Rectal smooth muscle tissue (tissue), 1 donor: ENCODE measurements around the gene MYPN.

Experiments used
- H3K27ac ChIP-seq: one replicate; pipeline ENCODE4 v1.7.0; 2013; ENCODE audit warnings: low read depth, low read length, inconsistent platforms
- H3K27me3 ChIP-seq: one replicate; pipeline ENCODE4 v1.7.0; 2013; ENCODE audit warnings: low read length; ENCODE audit not compliant: control insufficient read depth, insufficient read depth
- H3K36me3 ChIP-seq: one replicate; pipeline ENCODE4 v1.7.0; 2013; ENCODE audit warnings: low read length; ENCODE audit not compliant: control insufficient read depth, insufficient read depth
- H3K4me1 ChIP-seq: one replicate; pipeline ENCODE4 v1.7.0; 2013; ENCODE audit warnings: low read length; ENCODE audit not compliant: control insufficient read depth, insufficient read depth
- H3K4me3 ChIP-seq: one replicate; pipeline ENCODE4 v1.7.0; 2013; ENCODE audit warnings: low read length
- H3K9ac ChIP-seq: one replicate; pipeline ENCODE4 v1.7.0; 2013; ENCODE audit warnings: low read length

MYPN gene

GRCh38 chr10:68249297-68249696, 140.0 kb downstream of the MYPN start:
- Histone ChIP-seq H3K36me3 (no peaks in the 10 kb centered on the region), H3K4me3 (no peak overlapping the region), H3K4me1 (no peaks in the 10 kb centered on the region), H3K27ac (no peak overlapping the region), H3K27me3 (no peaks in the 10 kb centered on the region), H3K9ac (no peak overlapping the region)

- no peaks in the 10 kb centered on the region for H3K27me3 ChIP-seq
- no peak overlapping the region for H3K4me3 ChIP-seq
- H3K4me1 ChIP-seq, result no peaks in the 10 kb centered on the region
- no peaks in the 10 kb centered on the region for H3K36me3 ChIP-seq
- H3K27ac ChIP-seq, result no peak overlapping the region
- H3K9ac ChIP-seq, result no peak overlapping the region
These were observed 141.9 kb downstream of the MYPN start for GRCh38 chr10:68251151-68251550.

- Histone ChIP-seq H3K9ac (no peak overlapping the region), H3K27me3 (no peaks in the 10 kb centered on the region), H3K4me1 (no peaks in the 10 kb centered on the region), H3K27ac (no peak overlapping the region), H3K36me3 (no peaks in the 10 kb centered on the region), H3K4me3 (no peak overlapping the region)
These were observed 142.6 kb downstream of the MYPN start for GRCh38 chr10:68251625-68252495.

- no peak overlapping the region for H3K9ac ChIP-seq
- no peak overlapping the region for H3K27ac ChIP-seq
- H3K4me3 ChIP-seq, result no peak overlapping the region
- no peaks in the 10 kb centered on the region for H3K4me1 ChIP-seq
- H3K36me3 ChIP-seq, result no peaks in the 10 kb centered on the region
- no peaks in the 10 kb centered on the region for H3K27me3 ChIP-seq
These were observed 144.1 kb downstream of the MYPN start for GRCh38 chr10:68253346-68253745.

DNA sequence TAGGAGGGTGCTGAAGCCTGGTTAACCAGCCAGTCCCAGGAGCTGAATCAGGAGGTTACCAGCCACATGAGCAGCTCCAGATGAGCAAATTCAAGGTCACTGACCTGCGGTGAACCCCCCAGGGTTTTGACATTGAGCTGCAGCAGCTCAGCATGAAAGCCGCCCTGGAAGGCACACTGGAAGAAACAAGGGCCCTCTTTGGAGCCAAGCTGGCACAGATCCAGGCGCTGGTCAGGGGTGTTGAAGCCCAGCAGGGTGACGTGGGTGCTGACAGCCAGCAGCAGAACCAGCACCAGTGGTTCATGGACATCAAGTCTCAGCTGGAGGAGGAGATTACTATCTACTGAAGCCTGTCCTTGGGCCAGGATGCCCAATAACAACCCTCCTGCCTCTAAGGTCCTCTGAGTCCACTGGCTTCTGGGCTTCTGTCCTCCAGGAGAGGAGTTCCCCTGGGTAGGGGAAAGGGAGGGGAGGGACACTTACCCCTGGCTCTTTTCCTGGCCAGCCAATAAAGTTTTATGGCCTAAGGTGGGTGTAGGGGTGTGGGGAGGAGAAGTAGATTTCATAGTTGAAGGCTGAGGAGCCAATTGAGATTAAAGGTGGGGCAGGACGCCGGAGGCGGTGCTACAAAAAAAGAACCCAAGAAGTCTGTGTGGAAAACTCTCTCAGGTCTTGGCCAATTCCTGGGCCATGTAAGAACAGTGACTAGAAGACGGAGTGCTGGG, 152.0 kb downstream of the MYPN start:
- Histone ChIP-seq H3K27ac (no peak overlapping the region), H3K4me1 (no peaks in the 10 kb centered on the region), H3K4me3 (no peak overlapping the region), H3K9ac (no peak overlapping the region), H3K27me3 (no peaks in the 10 kb centered on the region), H3K36me3 (no peaks in the 10 kb centered on the region)
